HepG2 (cell line): ENCODE results near the gene OR14I1.

Source experiments
- MAZ ChIP-seq, 2 experiments: sonication (generic) in 1 of 2; formaldehyde crosslinking in 1 of 2; IDR thresholded peaks; 2 replicates each; pipeline versions ENCODE4 v1.5.0 to v1.6.1; 2012 to 2020; ENCODE audit warnings: low read depth in 2 of 2, mild to moderate bottlenecking in 2 of 2, borderline replicate concordance in 1 of 2, improper control_type of control experiment in 1 of 2, low read length in 1 of 2, missing genetic modification reagents in 1 of 2, moderate library complexity in 1 of 2
- MXI1 ChIP-seq: IDR thresholded peaks from 3 replicates; pipeline ENCODE4 v1.6.1; 2012; ENCODE audit warnings: low read depth, low read length, inconsistent platforms, borderline replicate concordance
- POLR2A ChIP-seq, 2 experiments: IDR thresholded peaks; 2 replicates each; pipeline ENCODE4 v1.6.1; 2011; ENCODE audit warnings: low read depth in 2 of 2, low read length in 2 of 2, mild to moderate bottlenecking in 1 of 2, moderate library complexity in 1 of 2; ENCODE audit not compliant: insufficient read depth in 1 of 2
- TCF12 ChIP-seq, 2 experiments: fragments of 450-650 bp in 1 of 2; sonication (generic) in 1 of 2; formaldehyde crosslinking in 1 of 2; IDR thresholded peaks; 2 replicates each; pipeline versions ENCODE4 v1.6.1 to v1.8.0; 2017 to 2022; ENCODE audit warnings: antibody characterized with exemption in 1 of 2, mild to moderate bottlenecking in 1 of 2, missing genetic modification reagents in 1 of 2, moderate library complexity in 1 of 2
- ZMYM2 ChIP-seq: sonication (generic); formaldehyde crosslinking; IDR thresholded peaks from 2 replicates; pipeline ENCODE4 v1.8.0; 2022; ENCODE audit warnings: mild to moderate bottlenecking, missing genetic modification reagents
- TF ChIP-seq, protein P1 (sequence below): fragments of 450-650 bp; IDR thresholded peaks from 2 replicates; pipeline ENCODE4 v1.6.1; 2017; ENCODE audit warnings: mild to moderate bottlenecking

DNA sequence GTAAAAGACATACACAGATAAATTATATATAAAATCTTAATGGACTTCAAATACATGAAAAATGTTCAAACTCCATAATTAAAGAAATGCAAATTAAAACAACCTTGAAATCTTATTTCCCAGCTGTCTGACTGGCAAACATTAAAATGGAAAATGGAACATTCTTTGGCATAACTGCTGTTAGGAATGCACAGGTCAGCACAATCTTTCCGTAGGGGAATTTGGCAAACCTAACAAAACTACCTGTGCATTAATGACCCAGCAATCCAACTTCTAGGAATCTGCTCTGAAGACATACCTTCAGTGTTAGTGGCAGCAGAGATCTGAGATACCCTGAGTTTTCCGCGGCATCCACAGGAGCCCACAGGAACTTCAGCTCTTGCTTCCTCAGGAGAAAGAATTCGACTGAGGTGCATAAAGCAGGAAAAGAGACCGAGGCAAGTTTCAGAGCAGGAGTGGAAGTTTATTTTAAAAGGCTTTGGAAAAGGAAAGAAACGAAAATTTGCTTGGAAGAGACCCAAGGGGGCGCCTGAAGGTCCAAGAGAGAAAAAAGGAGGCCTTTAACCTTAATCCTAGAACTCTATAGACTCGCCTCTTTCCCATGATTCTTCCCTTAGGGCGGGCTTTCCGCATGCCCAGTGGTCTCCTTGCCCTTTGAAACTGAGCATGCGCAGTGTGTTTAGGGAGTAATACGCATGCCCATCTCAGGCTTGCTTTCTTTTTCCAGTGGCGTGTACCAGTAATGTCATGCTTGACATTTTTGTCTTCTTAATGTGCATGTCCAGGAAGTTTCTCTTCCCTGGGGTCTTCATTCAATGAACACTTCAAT is 28.2 kb upstream of the OR14I1 start:
- no peak for TF ChIP-seq MXI1
- TF ChIP-seq, protein P1, sequence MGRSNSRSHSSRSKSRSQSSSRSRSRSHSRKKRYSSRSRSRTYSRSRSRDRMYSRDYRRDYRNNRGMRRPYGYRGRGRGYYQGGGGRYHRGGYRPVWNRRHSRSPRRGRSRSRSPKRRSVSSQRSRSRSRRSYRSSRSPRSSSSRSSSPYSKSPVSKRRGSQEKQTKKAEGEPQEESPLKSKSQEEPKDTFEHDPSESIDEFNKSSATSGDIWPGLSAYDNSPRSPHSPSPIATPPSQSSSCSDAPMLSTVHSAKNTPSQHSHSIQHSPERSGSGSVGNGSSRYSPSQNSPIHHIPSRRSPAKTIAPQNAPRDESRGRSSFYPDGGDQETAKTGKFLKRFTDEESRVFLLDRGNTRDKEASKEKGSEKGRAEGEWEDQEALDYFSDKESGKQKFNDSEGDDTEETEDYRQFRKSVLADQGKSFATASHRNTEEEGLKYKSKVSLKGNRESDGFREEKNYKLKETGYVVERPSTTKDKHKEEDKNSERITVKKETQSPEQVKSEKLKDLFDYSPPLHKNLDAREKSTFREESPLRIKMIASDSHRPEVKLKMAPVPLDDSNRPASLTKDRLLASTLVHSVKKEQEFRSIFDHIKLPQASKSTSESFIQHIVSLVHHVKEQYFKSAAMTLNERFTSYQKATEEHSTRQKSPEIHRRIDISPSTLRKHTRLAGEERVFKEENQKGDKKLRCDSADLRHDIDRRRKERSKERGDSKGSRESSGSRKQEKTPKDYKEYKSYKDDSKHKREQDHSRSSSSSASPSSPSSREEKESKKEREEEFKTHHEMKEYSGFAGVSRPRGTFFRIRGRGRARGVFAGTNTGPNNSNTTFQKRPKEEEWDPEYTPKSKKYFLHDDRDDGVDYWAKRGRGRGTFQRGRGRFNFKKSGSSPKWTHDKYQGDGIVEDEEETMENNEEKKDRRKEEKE, result no peak
- no peak for TF ChIP-seq ZMYM2 (CRISPR knock-in tag)
- no peak for TF ChIP-seq POLR2A (IDR thresholded peaks at IDR 0.05; ENCODE audit: insufficient read depth in 1 of 2, low read depth in 2 of 2, low read length in 2 of 2)
- TF ChIP-seq TCF12 (IDR thresholded peaks at IDR 0.05), result no peak
- TF ChIP-seq TCF12 (CRISPR knock-in tag; IDR thresholded peaks at IDR 0.05), result no peak
- no peak for TF ChIP-seq MAZ (IDR thresholded peaks at IDR 0.05; ENCODE audit: borderline replicate concordance, low read depth, low read length)
- no peak for TF ChIP-seq MAZ (CRISPR knock-in tag; IDR thresholded peaks at IDR 0.05; ENCODE audit: low read depth)
